ENCODE results near the gene PCDHA6.
"Not testable (repeated sequence)": the region's sequence is repeated elsewhere in the genome, so short reads cannot be mapped to it uniquely, and the experiment has no call there.

Gene PCDHA6

DNA sequence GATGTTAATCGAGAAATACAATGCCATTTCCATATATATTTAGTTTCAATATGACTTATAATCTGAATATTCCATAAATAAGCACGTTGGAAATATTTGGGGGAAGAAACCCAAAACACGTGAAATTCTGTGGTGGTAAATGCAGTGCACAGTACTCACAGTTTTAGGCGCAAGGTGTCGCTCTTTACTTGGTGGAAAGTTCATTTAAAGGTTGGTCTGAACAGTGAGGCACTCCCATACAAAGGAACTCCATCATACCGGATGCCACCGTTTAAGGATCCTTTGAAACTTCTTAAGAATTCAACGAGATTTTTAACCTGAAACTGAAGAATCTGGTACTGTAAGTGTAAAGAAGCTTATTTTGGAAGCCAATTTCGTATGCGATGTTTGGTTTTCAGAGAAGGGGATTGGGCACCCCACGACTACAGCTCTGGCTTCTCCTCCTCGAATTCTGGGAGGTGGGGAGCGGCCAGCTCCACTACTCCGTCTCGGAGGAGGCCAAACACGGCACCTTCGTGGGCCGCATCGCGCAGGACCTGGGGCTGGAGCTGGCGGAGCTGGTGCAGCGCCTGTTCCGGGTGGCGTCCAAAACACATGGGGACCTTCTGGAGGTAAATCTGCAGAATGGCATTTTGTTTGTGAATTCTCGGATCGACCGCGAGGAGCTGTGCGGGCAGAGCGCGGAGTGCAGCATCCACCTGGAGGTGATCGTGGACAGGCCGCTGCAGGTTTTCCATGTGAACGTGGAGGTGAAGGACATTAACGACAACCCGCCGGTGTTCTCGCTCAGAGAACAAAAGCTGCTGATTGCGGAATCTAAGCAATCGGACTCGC is 41.2 kb downstream of the PCDHA6 start, which contains the start of gene PCDHA11:
Gene PCDHA11, plus strand, starts transcription at position 237 of the 834 bp plus-strand sequence. Its CDS starts 147 bp downstream, at position 384.
- peak; percentile 84 for DNase-seq

DNA sequence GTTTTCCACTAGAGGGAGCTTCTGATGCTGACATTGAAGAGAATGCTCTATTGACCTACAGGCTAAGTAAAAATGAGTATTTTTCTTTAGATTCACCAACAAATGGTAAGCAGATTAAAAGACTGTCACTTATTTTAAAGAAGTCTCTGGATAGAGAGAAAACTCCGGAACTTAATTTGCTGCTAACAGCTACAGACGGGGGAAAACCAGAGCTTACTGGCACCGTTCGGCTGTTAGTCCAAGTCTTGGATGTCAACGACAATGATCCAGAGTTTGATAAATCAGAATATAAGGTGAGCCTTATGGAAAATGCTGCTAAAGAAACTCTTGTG is 41.8 kb downstream of the PCDHA6 start:
- no peak for DNase-seq

DNA sequence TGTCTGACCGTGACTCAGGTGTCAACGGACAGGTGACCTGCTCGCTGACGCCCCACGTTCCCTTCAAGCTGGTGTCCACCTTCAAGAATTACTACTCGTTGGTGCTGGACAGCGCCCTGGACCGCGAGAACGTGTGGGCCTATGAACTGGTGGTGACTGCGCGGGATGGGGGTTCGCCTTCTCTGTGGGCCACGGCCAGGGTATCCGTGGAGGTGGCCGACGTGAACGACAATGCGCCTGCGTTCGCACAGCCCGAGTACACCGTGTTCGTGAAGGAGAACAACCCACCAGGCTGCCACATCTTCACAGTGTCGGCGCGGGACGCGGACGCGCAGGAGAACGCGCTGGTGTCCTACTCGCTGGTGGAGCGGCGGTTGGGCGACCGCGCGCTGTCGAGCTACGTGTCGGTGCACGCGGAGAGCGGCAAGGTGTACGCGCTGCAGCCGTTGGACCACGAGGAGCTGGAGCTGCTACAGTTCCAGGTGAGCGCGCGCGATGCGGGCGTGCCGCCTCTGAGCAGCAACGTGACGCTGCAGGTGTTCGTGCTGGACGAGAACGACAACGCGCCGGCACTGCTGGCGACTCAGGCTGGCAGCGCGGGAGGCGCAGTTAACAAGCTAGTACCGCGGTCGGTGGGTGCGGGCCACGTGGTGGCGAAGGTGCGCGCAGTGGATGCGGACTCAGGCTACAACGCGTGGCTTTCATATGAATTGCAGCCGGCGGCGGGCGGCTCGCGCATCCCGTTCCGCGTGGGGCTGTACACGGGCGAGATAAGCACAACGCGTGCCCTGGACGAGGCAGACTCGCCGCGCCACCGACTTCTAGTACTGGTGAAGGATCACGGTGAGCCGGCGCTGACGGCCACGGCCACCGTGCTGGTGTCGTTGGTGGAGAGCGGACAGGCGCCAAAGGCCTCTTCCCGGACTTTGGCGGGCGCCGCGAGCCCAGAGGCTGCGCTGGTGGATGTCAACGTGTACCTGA is 42.8 kb downstream of the PCDHA6 start:
- DNase-seq = no peak

DNA sequence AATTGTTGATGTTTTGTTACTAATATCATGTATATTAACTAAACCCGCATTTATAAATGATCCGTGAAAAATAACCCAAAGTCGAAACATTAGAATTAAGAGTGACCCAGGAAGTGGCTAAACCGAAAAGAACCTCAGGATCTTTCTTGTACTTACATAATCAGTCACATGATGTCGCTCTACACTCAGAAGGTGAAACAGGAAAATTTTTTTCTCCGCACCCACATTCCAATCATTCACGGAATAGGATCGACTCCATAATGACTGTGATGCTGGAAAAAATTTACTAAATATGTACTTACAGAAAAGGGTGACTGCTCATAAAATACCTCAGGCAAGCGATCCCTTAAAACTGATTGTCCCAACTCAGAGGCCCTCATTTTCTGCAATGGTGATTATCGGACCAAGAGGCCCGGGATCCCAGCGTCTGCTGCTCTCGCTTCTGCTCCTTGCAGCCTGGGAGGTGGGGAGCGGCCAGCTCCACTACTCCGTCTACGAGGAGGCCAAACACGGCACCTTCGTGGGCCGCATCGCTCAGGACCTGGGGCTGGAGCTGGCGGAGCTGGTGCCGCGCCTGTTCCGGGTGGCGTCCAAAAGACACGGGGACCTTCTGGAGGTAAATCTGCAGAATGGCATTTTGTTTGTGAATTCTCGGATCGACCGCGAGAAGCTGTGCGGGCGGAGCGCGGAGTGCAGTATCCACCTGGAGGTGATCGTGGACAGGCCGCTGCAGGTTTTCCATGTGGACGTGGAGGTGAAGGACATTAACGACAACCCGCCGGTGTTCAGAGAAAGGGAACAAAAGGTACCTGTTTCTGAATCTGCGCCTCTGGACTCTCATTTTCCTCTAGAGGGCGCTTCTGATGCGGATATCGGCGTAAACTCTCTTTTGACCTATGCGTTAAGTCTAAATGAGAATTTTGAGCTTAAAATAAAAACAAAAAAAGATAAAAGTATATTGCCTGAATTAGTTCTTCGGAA is 47.6 kb downstream of the PCDHA6 start, which contains the start of gene PCDHA12:
Gene PCDHA12, plus strand, starts transcription at position 224 of the 981 bp plus-strand sequence. Its CDS starts 165 bp downstream, at position 389.
- no peak for DNase-seq

GRCh38 chr5:140876541-140877261 is 48.9 kb downstream of the PCDHA6 start:
- DNase-seq = not testable (repeated sequence)

DNA sequence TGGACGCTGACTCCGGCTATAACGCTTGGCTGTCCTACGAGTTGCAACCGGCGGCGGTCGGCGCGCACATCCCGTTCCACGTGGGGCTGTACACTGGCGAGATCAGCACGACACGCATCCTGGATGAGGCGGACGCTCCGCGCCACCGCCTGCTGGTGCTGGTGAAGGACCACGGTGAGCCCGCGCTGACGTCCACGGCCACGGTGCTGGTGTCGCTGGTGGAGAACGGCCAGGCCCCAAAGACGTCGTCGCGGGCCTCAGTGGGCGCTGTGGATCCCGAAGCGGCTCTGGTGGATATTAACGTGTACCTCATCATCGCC is 49.5 kb downstream of the PCDHA6 start:
- no peak for DNase-seq

All from NCI-H748 treated with DMSO at 0.1 percent for 48 hours (cell line).